Activated naive CD8-positive, alpha-beta T cell (primary cell): ENCODE measurements around the gene MTHFR.

Experiments used
- H3K27ac Mint-ChIP-seq: one replicate; pipeline ENCODE4 v1.8.0; 2021; ENCODE audit warnings: mixed read lengths
- H3K27me3 Mint-ChIP-seq: one replicate; pipeline ENCODE4 v1.8.0; 2021; ENCODE audit warnings: mixed read lengths
- H3K36me3 Mint-ChIP-seq: one replicate; pipeline ENCODE4 v1.8.0; 2021; ENCODE audit warnings: mixed read lengths
- H3K4me1 Mint-ChIP-seq: one replicate; pipeline ENCODE4 v1.8.0; 2021; ENCODE audit warnings: low read depth, mixed read lengths
- H3K4me3 Mint-ChIP-seq: one replicate; pipeline ENCODE4 v1.8.0; 2021; ENCODE audit warnings: mild to moderate bottlenecking, mixed read lengths
- H3K9me3 Mint-ChIP-seq: one replicate; pipeline ENCODE4 v1.8.0; 2021; ENCODE audit warnings: low read depth, mixed read lengths

The MTHFR gene

DNA sequence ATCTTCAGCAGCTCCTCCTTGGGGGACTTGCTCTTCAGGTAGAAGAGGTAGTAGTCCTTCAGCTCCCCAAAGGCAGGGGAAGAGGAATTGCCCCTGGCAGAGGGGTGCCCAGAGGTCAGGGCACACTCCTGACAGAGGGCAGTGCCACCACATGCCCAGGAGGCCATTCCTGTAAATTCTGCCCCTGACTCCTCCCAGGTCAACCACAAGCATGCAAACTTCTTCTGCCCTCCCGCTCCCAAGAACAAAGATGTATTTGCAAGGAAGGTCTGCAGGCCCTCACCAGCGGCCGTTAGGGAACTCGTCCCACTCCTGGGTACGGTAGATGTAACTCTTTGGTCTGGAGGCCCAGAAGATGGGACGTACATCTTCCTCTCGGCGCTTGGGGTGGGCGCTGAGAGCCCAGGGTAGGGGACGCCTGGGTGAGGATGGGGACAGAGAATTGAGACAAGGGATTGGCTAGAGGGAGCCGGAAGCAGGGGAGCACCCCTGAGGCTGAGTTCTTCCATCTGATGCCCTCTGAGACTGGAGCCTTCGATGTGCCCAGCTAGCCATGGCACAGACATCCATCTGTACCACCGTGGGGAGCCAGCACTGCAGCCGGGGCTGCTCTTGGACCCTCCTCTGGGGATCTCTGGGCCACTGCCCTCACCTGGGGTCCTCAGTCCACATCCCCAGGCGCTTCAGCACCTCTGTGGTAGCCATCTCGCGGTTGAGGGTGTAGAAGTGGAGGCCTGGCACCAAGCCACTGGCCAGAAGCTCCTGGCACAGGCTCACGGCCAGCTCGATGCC lies 11.1 kb downstream of the MTHFR start:
- Mint-ChIP-seq H3K27ac (peak overlapping the region; percentile 41), H3K36me3 (peaks cover 3% of the 10 kb centered on the region), H3K9me3 (no peaks in the 10 kb centered on the region), H3K27me3 (no peaks in the 10 kb centered on the region), H3K4me3 (no peak overlapping the region), H3K4me1 (no peaks in the 10 kb centered on the region)

DNA sequence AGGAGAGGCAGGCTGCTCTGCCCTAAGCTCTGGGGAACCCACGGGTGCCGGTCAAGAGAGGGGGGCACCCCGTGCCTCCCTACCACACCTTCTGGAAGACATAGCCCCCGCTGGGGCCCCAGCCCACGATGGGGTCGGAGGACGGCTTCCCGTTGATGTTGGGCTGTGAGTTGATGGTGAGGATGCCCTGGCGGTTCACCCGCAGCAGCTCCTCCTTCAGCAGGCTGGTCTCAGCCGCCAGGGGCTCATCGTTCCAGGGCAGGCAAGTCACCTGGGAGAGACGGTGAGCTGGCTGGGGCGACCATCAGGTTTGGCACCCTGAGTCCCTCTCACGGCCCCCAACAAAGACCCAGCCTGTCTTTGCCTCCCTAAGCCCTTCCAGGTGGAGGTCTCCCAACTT lies 11.9 kb downstream of the MTHFR start:
- Mint-ChIP-seq H3K36me3 (peaks cover 3% of the 10 kb centered on the region), H3K27me3 (no peaks in the 10 kb centered on the region), H3K4me1 (no peaks in the 10 kb centered on the region), H3K27ac (no peak overlapping the region), H3K9me3 (no peaks in the 10 kb centered on the region), H3K4me3 (no peak overlapping the region)

DNA sequence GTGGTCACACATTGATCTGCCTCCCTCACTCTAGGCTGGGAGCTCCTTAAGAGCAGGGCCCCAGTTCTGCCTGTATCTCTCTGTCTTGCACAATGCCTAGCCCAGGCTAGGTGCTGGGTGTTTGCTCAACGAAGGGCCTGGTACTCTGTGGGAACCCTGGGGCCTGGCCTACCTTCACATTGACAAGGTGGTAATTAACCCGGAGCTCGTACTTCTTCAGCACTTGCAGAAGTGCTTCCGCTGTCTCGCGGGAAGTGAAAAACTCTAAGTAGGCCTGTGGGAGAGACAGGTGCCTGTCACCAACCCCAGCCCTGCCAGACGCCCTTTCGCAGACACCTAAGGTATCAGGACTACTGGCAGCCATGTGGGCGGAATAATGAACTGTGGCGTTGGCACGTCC lies 13.7 kb downstream of the MTHFR start:
- no peaks in the 10 kb centered on the region for H3K9me3 Mint-ChIP-seq

DNA sequence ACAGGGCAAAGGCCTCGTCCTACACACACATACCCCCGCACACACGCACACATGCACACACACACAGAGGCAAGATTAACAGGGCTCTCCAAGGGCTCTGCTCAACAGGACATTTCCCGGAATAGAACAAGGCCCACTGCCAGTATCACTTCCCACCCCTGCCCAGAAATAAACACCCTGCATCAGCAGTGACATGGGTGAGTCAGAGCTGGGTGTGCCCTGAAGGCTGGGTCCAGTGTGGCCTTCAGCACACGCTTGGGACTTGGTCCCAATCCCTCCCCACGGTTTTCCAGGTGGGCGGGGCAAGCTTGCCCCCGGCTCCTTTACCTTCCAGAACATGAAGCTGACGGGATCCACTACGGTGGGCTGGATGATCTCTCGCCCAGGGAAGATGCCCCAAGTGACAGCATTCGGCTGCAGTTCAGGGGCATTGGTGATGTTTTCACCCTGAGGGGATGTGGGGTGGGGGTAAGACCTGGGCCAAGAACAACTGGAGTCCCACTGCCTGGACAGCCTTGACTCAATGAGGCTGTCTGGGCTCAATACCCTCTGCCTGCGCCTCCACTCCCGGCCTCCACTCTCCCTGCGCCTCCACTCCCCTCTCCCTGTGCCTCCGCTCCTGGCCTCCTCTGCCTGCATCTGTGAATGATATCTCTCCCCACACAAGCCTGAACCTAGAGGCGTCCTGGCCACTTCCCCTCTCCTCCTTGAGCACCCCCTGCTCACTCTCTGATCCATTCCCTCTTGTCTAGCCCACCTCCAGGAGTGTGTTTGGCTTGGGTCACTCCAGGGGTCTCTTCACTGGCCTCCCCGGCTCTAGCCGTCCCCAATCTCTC lies 14.7 kb downstream of the MTHFR start:
- Mint-ChIP-seq H3K4me1 (peaks cover under 1% of the 10 kb centered on the region), H3K9me3 (no peaks in the 10 kb centered on the region), H3K27ac (no peak overlapping the region), H3K27me3 (no peaks in the 10 kb centered on the region), H3K4me3 (no peak overlapping the region), H3K36me3 (peaks cover 3% of the 10 kb centered on the region)

More for the DNA sequence above, 13.7 kb downstream of the MTHFR start:
- Mint-ChIP-seq H3K4me1 (no peaks in the 10 kb centered on the region), H3K4me3 (no peak overlapping the region), H3K27ac (no peak overlapping the region), H3K27me3 (no peaks in the 10 kb centered on the region), H3K36me3 (peaks cover 3% of the 10 kb centered on the region)

DNA sequence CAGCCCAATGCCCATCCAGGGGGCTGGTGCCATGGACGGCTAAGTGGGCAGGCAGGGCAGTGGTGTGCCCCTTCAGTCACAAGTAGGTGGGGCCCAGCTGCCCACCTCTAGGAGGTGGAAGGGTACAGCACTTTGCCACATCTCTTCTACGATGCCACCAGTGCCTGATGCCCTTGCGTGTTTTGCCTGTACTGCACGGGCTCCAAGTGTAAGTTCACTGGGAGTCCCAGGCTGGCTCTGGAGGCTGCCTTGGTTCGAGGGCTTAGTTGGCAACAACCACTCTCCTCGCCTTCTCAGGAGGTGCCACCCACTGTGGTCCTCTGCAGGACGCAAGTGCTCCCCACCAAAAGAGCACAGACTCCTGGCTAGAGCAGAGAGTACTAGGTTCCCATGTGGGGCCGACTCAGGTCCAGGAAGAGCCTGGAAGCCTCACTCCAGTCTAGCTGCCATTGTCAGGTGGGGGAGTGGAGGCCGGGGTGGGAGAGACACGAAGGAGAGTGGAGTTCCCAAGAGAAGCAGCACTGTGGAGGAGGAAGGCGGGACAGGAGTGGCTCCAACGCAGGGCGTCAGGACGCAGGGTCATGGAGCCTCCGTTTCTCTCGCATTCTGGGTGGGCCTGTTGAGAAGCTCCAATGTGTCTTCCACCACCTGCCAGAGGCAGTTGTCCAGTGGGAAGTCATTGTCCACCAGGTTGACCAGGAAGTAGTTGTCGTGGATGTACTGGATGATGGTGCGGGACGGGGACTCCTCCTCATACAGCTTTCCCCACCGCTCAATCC lies 15.5 kb downstream of the MTHFR start:
- Mint-ChIP-seq H3K27me3 (no peaks in the 10 kb centered on the region), H3K9me3 (no peaks in the 10 kb centered on the region)

DNA sequence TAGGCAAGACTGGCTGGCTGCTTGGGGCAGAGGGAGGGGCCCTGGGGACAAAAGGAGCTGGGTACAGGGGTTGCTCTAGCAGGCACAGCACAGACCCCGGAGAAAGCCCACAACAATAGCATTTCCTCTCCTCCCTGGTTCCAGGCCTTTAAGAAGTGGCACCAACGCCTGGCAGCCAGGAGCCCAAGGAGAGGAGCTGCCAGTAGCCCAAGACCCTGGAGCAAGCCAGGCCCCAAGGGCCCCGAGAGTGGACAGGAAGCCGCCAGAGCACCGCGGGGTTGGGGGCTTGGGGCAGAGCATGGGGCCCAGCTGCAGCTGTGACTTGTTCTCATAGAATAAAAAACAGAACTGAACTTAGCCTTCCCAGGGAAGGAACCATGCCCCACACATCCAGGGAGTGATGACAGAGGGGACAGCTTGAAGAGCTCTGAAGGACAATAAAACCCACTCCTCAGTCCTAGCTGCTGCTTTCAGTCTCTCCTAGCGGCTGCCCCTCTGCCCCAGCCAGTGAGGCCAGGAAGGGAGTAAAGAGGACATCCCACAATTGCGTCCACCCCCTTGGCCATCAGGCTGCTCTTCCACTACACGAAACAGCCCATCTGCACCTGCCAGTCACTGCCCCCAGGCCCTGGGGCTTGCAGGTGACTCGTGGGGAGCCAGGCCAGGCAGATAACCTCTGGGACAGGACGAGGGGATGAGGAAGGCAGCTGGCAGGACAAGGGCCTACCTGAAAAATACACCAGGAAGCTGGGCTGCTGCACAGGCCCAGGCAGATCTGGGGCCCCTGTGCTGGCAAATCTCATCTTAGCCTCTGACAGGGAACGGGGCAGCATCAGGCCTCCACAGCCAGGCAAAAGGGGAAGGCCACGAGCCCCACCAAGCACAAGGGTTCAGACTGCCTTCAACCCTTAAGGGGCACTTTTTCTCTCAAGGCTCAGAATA lies 16.4 kb downstream of the MTHFR start:
- Mint-ChIP-seq H3K27me3 (no peaks in the 10 kb centered on the region), H3K27ac (peak overlapping the region; percentile 10), H3K9me3 (no peaks in the 10 kb centered on the region), H3K4me1 (peaks cover 2% of the 10 kb centered on the region), H3K36me3 (no peaks in the 10 kb centered on the region), H3K4me3 (no peak overlapping the region)

More for the DNA sequence above, 15.5 kb downstream of the MTHFR start:
- H3K4me3 Mint-ChIP-seq = no peak overlapping the region
- no peak overlapping the region for H3K27ac Mint-ChIP-seq
- H3K4me1 Mint-ChIP-seq = peaks cover 2% of the 10 kb centered on the region
- peaks cover 1% of the 10 kb centered on the region for H3K36me3 Mint-ChIP-seq

DNA sequence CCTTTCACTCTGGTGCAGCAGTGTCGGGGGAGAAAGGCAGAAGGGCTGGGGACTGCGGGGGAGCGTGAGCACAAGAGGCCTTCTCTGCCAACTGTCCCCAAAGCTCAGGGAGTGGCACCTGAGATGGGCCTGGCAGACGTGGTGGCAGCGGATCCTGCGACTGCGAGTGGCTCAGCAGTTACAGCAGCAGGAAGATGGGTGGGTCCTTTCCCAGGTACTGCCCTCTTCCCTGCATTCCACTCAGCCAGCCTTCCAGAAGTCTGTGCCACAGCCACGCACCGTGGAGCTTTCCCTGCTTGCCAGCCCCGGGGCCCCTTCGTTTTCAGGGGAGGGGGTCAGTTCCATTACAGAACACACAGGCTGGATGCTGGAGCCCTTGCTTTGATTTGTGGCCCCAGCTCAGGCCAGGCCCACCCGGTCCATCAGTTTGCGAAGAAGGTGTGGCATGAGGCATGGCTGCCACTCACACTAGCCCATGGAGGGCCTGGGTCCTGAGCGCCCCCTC lies 17.2 kb downstream of the MTHFR start:
- H3K4me1 Mint-ChIP-seq = peaks cover 2% of the 10 kb centered on the region
- H3K36me3 Mint-ChIP-seq = no peaks in the 10 kb centered on the region
- no peak overlapping the region for H3K27ac Mint-ChIP-seq
- H3K27me3 Mint-ChIP-seq = no peaks in the 10 kb centered on the region
- H3K4me3 Mint-ChIP-seq = no peak overlapping the region
- H3K9me3 Mint-ChIP-seq = no peaks in the 10 kb centered on the region

DNA sequence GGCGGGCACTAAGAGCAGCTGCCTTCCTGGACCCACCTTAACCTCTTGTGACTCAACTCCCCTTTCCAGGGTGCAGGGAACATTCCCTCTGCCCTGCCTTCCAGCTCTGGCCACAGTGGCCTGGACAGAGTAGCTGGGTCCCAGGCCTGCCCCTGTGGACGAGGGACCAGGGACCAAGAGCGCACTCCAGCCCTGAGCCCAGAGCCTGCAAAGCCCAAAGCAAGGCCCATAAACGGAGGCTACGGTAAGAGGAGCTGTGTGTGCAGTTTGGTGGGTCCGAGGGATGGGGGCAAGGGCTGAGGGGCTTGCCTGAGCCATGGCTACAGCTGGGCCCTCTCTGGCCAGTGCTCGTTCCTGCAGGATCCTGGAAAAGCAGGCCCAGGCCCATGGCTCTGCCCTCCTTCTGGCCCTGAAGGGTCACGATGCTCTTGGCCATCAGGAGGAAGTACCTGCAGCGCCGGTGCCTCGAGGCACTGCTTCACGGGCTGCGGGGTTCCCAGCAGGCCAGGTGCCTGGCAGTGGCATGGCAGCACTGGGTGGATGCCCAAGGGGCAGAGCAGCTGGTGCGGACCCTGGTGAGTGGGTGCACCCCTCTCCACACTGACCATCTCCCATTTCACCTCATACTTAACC lies 17.8 kb downstream of the MTHFR start:
- H3K9me3 Mint-ChIP-seq = no peaks in the 10 kb centered on the region
- no peaks in the 10 kb centered on the region for H3K27me3 Mint-ChIP-seq
- no peaks in the 10 kb centered on the region for H3K36me3 Mint-ChIP-seq
- no peak overlapping the region for H3K4me3 Mint-ChIP-seq
- no peak overlapping the region for H3K27ac Mint-ChIP-seq
- peaks cover 2% of the 10 kb centered on the region for H3K4me1 Mint-ChIP-seq

DNA sequence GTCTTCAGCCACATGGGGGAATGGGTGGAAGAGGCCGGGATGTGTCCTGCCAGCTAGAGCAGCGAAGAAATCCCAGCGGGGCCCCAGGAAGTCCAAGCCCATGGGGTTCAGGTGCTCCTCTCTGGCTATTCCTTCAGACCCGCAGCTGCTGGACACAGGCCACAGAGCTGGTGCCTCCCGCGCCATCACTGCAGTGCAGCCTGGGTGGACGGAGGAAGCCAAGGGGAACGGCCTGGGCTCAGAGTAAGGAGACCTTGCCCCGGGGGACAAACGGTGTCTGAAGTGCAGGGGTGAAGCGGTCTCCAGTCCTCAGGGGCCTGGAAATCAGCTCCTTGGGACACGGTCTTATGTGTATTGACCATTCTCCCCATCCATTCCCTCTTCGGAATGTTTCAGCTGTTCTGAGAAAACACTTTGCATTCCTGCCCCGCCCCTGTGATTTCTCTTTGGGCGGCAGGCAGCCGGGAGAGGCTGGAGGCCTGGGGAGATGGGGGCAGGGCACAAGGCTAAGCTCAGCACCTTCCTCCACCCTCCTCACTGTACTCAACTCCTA lies 18.4 kb downstream of the MTHFR start:
- Mint-ChIP-seq H3K4me1 (peaks cover 2% of the 10 kb centered on the region), H3K27ac (no peak overlapping the region), H3K9me3 (no peaks in the 10 kb centered on the region), H3K27me3 (no peaks in the 10 kb centered on the region), H3K4me3 (no peak overlapping the region), H3K36me3 (no peaks in the 10 kb centered on the region)

DNA sequence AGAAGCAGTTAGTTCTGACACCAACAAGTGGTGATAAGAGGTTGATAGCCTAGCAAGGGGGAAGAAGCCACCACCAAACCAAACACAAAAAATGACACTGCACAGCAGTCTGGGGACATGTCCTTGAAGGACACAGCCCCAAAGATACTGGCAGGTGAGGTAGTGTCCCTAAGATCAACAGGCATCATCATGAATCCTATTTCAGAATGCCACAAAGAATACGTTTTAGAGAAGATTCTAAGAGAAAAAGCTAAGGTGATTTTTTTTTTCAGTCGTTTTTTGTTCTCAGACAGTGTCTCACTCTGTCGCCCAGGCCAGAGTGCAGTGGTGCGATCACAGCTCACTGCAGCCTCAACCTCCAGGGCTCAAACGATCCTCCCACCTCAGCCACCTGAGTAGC lies 19.6 kb downstream of the MTHFR start:
- Mint-ChIP-seq H3K4me3 (no peak overlapping the region), H3K36me3 (no peaks in the 10 kb centered on the region), H3K27me3 (no peaks in the 10 kb centered on the region), H3K4me1 (peaks cover 2% of the 10 kb centered on the region), H3K9me3 (no peaks in the 10 kb centered on the region), H3K27ac (no peak overlapping the region)

DNA sequence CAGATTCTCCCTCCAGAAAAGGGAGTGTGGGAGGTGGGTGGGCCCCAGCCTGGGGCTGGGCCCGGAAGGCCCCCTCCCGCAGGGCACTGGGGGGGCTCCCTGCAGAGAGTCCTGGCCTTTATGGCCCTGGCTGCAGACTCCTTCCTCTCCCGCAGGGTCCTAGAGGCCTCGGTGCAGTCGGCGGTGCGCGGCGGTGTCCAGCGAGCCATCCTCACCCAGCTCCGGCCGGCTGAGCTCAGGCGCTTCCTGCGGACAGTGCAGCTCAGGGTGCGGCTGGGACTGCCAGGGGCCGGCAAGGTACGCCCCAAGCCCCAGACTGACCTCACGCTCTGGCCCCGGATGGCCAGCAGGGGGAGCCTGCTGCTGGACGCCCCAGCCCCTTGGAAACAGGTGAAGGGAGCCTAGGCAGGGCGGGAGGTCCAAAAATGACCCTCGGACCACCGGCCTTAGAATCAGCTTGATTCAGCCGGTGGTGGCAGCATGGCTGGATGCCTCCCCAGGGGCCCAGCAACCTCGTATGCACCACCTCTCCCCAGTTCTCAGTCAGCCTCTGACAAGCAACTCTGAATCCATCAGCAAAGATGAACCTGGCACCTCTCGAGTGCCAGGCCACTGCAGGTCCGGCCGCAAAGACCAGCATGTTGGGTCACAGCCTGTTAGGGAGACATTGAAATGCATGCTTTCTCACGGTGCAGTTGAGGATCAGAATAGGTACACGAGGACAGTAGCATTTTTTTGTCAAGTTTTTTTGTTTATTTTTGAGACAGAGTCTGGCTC lies 20.6 kb downstream of the MTHFR start:
- Mint-ChIP-seq H3K36me3 (no peaks in the 10 kb centered on the region), H3K4me3 (no peak overlapping the region), H3K27ac (no peak overlapping the region), H3K27me3 (no peaks in the 10 kb centered on the region), H3K9me3 (no peaks in the 10 kb centered on the region), H3K4me1 (peaks cover 2% of the 10 kb centered on the region)

DNA sequence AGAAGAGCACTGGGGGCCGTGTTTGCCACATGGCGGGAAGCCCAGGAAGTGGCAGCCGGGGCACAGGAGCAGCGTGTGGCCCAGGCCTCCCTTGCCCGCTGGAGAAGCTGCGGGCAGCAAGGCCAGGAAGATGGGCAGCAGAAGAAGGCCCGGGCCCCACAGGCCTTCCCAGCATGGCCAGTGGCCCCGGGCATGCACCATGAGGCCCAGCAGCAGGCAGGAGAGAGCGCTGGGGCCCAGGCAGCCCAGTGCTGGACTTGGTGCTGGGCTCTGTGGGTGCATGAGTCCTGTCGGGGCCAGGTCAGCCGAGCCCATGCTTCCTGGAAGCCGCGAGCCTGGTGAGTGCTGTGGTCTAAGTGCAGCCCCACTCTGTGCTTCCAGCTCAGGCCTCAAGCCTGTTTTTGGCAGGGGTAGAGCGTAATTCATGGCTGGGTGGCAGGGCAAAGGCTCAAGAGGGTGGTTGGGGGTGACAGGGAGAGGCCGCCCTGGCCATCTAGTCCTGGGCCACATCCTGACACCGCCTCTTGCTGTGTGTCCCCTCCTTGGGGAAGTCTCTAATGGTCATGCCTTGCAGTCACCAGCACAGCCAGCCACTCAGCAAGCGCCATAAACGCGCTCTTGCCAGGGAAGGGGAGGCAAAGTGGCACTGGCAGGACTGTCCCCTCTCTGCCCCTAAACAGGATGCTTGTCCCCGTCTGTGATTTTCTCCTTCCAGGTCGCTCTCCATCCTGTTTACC lies 21.3 kb downstream of the MTHFR start:
- no peaks in the 10 kb centered on the region for H3K27me3 Mint-ChIP-seq

More for the DNA sequence above, 21.3 kb downstream of the MTHFR start:
- Mint-ChIP-seq H3K9me3 (no peaks in the 10 kb centered on the region), H3K4me1 (peaks cover 2% of the 10 kb centered on the region), H3K36me3 (no peaks in the 10 kb centered on the region), H3K4me3 (no peak overlapping the region), H3K27ac (no peak overlapping the region)
